Large intestine (tissue), 3 donors: ENCODE results near the gene ANXA11. TPM values are rescaled to one million over a fixed set of nuclear protein-coding genes. Genes with fewer than 3 reads are reported as not detected.

ENCODE experiments used
- DNase-seq, 2 donors: peaks; one replicate each; pipeline versions ENCODE4 v3.0.0 to v3.0.0-alpha.2; 2013
- H3K27ac ChIP-seq: one replicate; pipeline ENCODE4 v1.5.1; 2013; ENCODE audit warnings: low read length
- H3K27me3 ChIP-seq: 2 replicates; pipeline ENCODE4 v1.6.1; 2013; ENCODE audit warnings: low read length; ENCODE audit not compliant: control insufficient read depth, insufficient read depth
- H3K36me3 ChIP-seq: 2 replicates; pipeline ENCODE4 v1.6.1; 2013; ENCODE audit warnings: low read length; ENCODE audit not compliant: control insufficient read depth, insufficient read depth
- H3K4me1 ChIP-seq: one replicate; pipeline ENCODE4 v1.6.1; 2013; ENCODE audit warnings: low read length; ENCODE audit not compliant: control insufficient read depth, insufficient read depth
- H3K4me3 ChIP-seq: one replicate; pipeline ENCODE4 v1.5.1; 2013; ENCODE audit warnings: low read length
- H3K9me3 ChIP-seq: one replicate; pipeline ENCODE4 v1.6.1; 2013; ENCODE audit warnings: mild to moderate bottlenecking, low read depth, low read length, moderate library complexity; ENCODE audit not compliant: control insufficient read depth
- WGBS: methylation state at CpG from one replicate; pipeline ENCODE4 v1.1.5; 2013; ENCODE audit warnings: low lambda C conversion rate; ENCODE audit not compliant: insufficient coverage; 5-methylcytosine and 5-hydroxymethylcytosine counted together
- polyA plus RNA-seq: library from polyadenylated mRNA; unstranded; fragments of 120-200 nt; gene quantifications from one replicate; pipeline ENCODE4 v1.2.1, GENCODE V29; 2013

ANXA11 gene
- polyA plus RNA-seq, 1 donor = 101 TPM

- H3K9me3 ChIP-seq = peaks cover 11% of the 10 kb centered on the region
- 100% methylated on average over 2 of the region's 8 CpGs for WGBS
- no peaks in the 10 kb centered on the region for H3K27me3 ChIP-seq
- no peak overlapping the region for H3K4me3 ChIP-seq
- no peak for DNase-seq
- H3K27ac ChIP-seq = no peak overlapping the region
- H3K4me1 ChIP-seq = peaks cover 16% of the 10 kb centered on the region
- no peaks in the 10 kb centered on the region for H3K36me3 ChIP-seq
Observed at GRCh38 chr10:80108576-80109239, 96.6 kb downstream of the ANXA11 start.

GRCh38 chr10:80104066-80104926, 101.0 kb downstream of the ANXA11 start:
- H3K4me1 ChIP-seq = peaks cover 17% of the 10 kb centered on the region
- no peaks in the 10 kb centered on the region for H3K36me3 ChIP-seq
- H3K9me3 ChIP-seq = peaks cover 9% of the 10 kb centered on the region
- peak; percentile 54 to 83 for DNase-seq
- 14% methylated on average over 1 of the region's 10 CpGs for WGBS
- H3K4me3 ChIP-seq = no peak overlapping the region
- peak overlapping the region; percentile 39 for H3K27ac ChIP-seq
- no peaks in the 10 kb centered on the region for H3K27me3 ChIP-seq

Other genes with a start within 250 kb of the ANXA11 start
- gene TMEM254, start 126.9 kb downstream of the ANXA11 start, polyA plus RNA-seq = 49.6 TPM
- gene PLAC9, start 72.8 kb downstream of the ANXA11 start, polyA plus RNA-seq = 17.8 TPM
- 0.10 TPM for gene MAT1A, start 84.1 kb upstream of the ANXA11 start, polyA plus RNA-seq
- not detected for gene DYDC1, start 151.2 kb upstream of the ANXA11 start, polyA plus RNA-seq
- gene DYDC2, start 151.2 kb upstream of the ANXA11 start, polyA plus RNA-seq = 0.42 TPM
- gene PRXL2A, start 203.0 kb upstream of the ANXA11 start, polyA plus RNA-seq = 99.8 TPM
- gene TSPAN14, start 248.8 kb upstream of the ANXA11 start, polyA plus RNA-seq = 64.7 TPM